ENCODE data around the gene ST6GALNAC5.

GRCh38 chr1:77048615-77049005 is 181.3 kb downstream of the ST6GALNAC5 start:
- TF ChIP-seq POLR2A (IDR thresholded peaks at IDR 0.05) (no peak), POLR2AphosphoS5 (IDR thresholded peaks at IDR 0.05) (no peak), CTCF (IDR thresholded peaks at IDR 0.05) (no peak), EP300 (IDR thresholded peaks at IDR 0.05) (no peak)
